ENCODE data around the gene LAX1. TPM values are rescaled to one million over a fixed set of nuclear protein-coding genes. Genes with fewer than 3 reads are reported as not detected.
A peak's percentile ranks its signal among the peaks of the same experiment; 100 is the strongest.

The LAX1 gene
- polyA plus RNA-seq, 2 of the 4 experiments (the other 2 are of a cell fraction): not detected

- 3% methylated on average over 12 of the region's 12 CpGs for WGBS (ENCODE audit: missing lambda C conversion rate)
- CTCF ChIA-PET: no interaction called here
- DNase-seq (ENCODE audit: low read depth in 1 of 2, low spot score in 1 of 2): peak in 1 of 2 experiments; percentile 48
- H3K4me1 ChIP-seq: peaks cover 30% of the 10 kb centered on the region; the same call in 2 of the 3 replicates
- POLR2A ChIA-PET: no interaction called here
- no peaks in the 10 kb centered on the region for H3K9me3 ChIP-seq
- peak overlapping the region; percentile 76 for H3K4me3 ChIP-seq
- H3K27ac ChIP-seq: peak overlapping the region; percentile 94 to 97
- ATAC-seq: peak; percentile 58 to 72
- FAIRE-seq: no peak
- TF ChIP-seq USF2 (IDR thresholded peaks at IDR 0.05) (no peak), TP53 (CRISPR knock-in tag; IDR thresholded peaks at IDR 0.05) (no peak), ZC3H11A (IDR thresholded peaks at IDR 0.05) (no peak), PBX3 (IDR thresholded peaks at IDR 0.05) (no peak), HEYL (CRISPR knock-in tag; IDR thresholded peaks at IDR 0.05) (no peak), HOXB5 (CRISPR knock-in tag; IDR thresholded peaks at IDR 0.05) (no peak), JUNB (IDR thresholded peaks at IDR 0.05) (no peak), SREBF2 (IDR thresholded peaks at IDR 0.05) (no peak), EHMT2 (IDR thresholded peaks at IDR 0.05; ENCODE audit: low read depth) (no peak)
- TF ChIP-seq, protein P1, sequence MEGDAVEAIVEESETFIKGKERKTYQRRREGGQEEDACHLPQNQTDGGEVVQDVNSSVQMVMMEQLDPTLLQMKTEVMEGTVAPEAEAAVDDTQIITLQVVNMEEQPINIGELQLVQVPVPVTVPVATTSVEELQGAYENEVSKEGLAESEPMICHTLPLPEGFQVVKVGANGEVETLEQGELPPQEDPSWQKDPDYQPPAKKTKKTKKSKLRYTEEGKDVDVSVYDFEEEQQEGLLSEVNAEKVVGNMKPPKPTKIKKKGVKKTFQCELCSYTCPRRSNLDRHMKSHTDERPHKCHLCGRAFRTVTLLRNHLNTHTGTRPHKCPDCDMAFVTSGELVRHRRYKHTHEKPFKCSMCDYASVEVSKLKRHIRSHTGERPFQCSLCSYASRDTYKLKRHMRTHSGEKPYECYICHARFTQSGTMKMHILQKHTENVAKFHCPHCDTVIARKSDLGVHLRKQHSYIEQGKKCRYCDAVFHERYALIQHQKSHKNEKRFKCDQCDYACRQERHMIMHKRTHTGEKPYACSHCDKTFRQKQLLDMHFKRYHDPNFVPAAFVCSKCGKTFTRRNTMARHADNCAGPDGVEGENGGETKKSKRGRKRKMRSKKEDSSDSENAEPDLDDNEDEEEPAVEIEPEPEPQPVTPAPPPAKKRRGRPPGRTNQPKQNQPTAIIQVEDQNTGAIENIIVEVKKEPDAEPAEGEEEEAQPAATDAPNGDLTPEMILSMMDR (IDR thresholded peaks at IDR 0.05): no peak
- TF ChIP-seq, protein P2, sequence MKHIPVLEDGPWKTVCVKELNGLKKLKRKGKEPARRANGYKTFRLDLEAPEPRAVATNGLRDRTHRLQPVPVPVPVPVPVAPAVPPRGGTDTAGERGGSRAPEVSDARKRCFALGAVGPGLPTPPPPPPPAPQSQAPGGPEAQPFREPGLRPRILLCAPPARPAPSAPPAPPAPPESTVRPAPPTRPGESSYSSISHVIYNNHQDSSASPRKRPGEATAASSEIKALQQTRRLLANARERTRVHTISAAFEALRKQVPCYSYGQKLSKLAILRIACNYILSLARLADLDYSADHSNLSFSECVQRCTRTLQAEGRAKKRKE (CRISPR knock-in tag; IDR thresholded peaks at IDR 0.05; ENCODE audit: low read depth): no peak
- peak overlapping the region; percentile 83 for H3K4me2 ChIP-seq
Measured at GRCh38 chr1:203796236-203796605, 31.2 kb downstream of the LAX1 start.

DNA sequence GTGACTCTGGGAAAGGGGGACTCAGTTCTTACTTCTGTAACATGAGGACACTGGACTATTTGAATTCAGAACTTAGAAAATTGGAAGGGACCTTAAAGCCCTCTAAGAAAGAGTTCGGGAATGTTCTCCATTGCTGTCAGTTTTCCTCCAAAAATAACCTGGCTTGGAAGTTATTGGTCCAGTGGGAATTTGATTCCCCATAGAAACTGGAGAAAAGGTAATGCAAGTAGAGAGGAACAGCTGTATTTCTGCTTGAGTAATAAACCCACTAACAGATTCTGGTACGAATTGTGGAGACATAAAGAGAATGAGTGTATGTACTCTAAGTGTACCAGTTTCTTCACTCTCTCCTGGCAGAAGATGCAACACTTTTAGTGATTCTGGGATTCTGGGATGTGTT, 32.2 kb downstream of the LAX1 start:
- CTCF ChIA-PET: no interaction called here
- DNase-seq (ENCODE audit: low read depth in 1 of 2, low spot score in 1 of 2) (no peak), ATAC-seq (no peak), FAIRE-seq (no peak)
- Histone ChIP-seq H3K4me2 (peak overlapping the region; percentile 83), H3K4me3 (peak overlapping the region; percentile 76), H3K9me3 (no peaks in the 10 kb centered on the region), H3K27ac (0 out of 6 replicates have a peak overlapping the region, but pooled peaks of 1 of the 2 experiments have one; percentile 97), H3K4me1 (peaks cover 30% of the 10 kb centered on the region; the same call in 2 of the 3 replicates)
- TF ChIP-seq SREBF2 (IDR thresholded peaks at IDR 0.05): no peak
- no peak for TF ChIP-seq USF2 (IDR thresholded peaks at IDR 0.05)
- no peak for TF ChIP-seq KDM5A (IDR thresholded peaks at IDR 0.05)
- no peak for TF ChIP-seq CHD4 (IDR thresholded peaks at IDR 0.05; ENCODE audit: borderline replicate concordance)
- no peak for TF ChIP-seq HOXB13 (CRISPR knock-in tag; IDR thresholded peaks at IDR 0.05; ENCODE audit: low read depth)
- TF ChIP-seq NR3C1 (IDR thresholded peaks at IDR 0.05): no peak
- no peak for TF ChIP-seq PHF8 (IDR thresholded peaks at IDR 0.05; ENCODE audit: borderline replicate concordance, low read depth)
- POLR2A ChIA-PET: no interaction called here
- 88% methylated on average over 2 of the region's 2 CpGs for WGBS (ENCODE audit: missing lambda C conversion rate)

- no peak overlapping the region for H3K27ac ChIP-seq
- DNase-seq (ENCODE audit: low read depth in 1 of 2, low spot score in 1 of 2): peak in 1 of 2 experiments; percentile 39
- ChIA-PET POLR2A (no interaction called here), CTCF (no interaction called here)
- no peaks in the 10 kb centered on the region for H3K9me3 ChIP-seq
- H3K4me2 ChIP-seq: peak overlapping the region; percentile 83
- no peak for ATAC-seq
- TF ChIP-seq EHMT2 (IDR thresholded peaks at IDR 0.05; ENCODE audit: low read depth): no peak
- H3K4me1 ChIP-seq: peaks cover 30% of the 10 kb centered on the region; the same call in 2 of the 3 replicates
- FAIRE-seq: no peak
- no peak overlapping the region for H3K4me3 ChIP-seq
- WGBS (ENCODE audit: missing lambda C conversion rate): 88% methylated on average over 6 of the region's 6 CpGs
Measured at GRCh38 chr1:203797948-203798655, 33.1 kb downstream of the LAX1 start.
